PC-9 (cell line): ENCODE data around the gene AGTPBP1. TPM values are rescaled to one million over a fixed set of nuclear protein-coding genes. Genes with fewer than 3 reads are reported as not detected.
"Not testable (repeated sequence)": the region's sequence is repeated elsewhere in the genome, so short reads cannot be mapped to it uniquely, and the experiment has no call there.

ENCODE experiments used
- BruUV-seq: library from RNA; stranded (reverse); fragments of 400-500 nt; replicated peaks from 2 replicates; lab custom pipeline; 2021; lab: Mats Ljungman, UMichigan
- CTCF ChIA-PET: fragments of 300-600 bp; sonication (Branson Sonifier 250); formaldehyde crosslinking; loops from one replicate; lab custom pipeline; 2022; ENCODE audit warnings: antibody characterized with exemption; lab: Charles Lee
- POLR2A ChIA-PET: fragments of 300-600 bp; sonication (Branson Sonifier 250); formaldehyde crosslinking; loops from one replicate; lab custom pipeline; 2022; ENCODE audit warnings: antibody characterized with exemption; ENCODE audit not compliant: unreplicated experiment; lab: Charles Lee
- DNase-seq, 2 experiments: peaks; one replicate each; pipeline versions ENCODE4 v3.0.0 to v3.0.0-alpha.2; 2015 to 2022; ENCODE audit warnings: mixed read lengths in 1 of 2
- H2AFZ ChIP-seq: fragments of 200-600 bp; sonication (generic); 2 replicates; pipeline ENCODE4 v1.8.1; 2017; ENCODE audit warnings: antibody characterized with exemption
- H3F3A ChIP-seq: fragments of 200-600 bp; sonication (generic); 2 replicates; pipeline ENCODE4 v1.8.1; 2017; ENCODE audit warnings: antibody characterized with exemption, mild to moderate bottlenecking, low read depth; ENCODE audit not compliant: insufficient read depth
- H3K27ac ChIP-seq: fragments of 200-600 bp; sonication (generic); 2 replicates; pipeline ENCODE4 v1.6.1; 2016; ENCODE audit warnings: mixed run types
- H3K27me3 ChIP-seq: fragments of 200-600 bp; sonication (generic); 2 replicates; pipeline ENCODE4 v1.6.1; 2016; ENCODE audit warnings: low read depth, mixed run types; ENCODE audit not compliant: insufficient read depth
- H3K36me3 ChIP-seq: fragments of 200-600 bp; sonication (generic); 2 replicates; pipeline ENCODE4 v1.6.1; 2016; ENCODE audit warnings: low read depth, mixed run types
- H3K4me1 ChIP-seq: fragments of 200-600 bp; sonication (generic); replicated peaks from 2 replicates; pipeline ENCODE4 v1.6.1; 2016; ENCODE audit warnings: mixed run types; ENCODE audit not compliant: insufficient read depth
- H3K4me2 ChIP-seq: fragments of 200-600 bp; sonication (generic); 2 replicates; pipeline ENCODE4 v1.6.1; 2017; ENCODE audit warnings: mixed run types
- H3K4me3 ChIP-seq: fragments of 200-600 bp; sonication (generic); 2 replicates; pipeline ENCODE4 v1.6.1; 2016; ENCODE audit warnings: mixed run types
- H3K79me2 ChIP-seq: fragments of 200-600 bp; sonication (generic); 2 replicates; pipeline ENCODE4 v1.6.1; 2017; ENCODE audit warnings: low read depth, mixed run types
- H3K9me2 ChIP-seq: fragments of 200-600 bp; sonication (generic); 2 replicates; pipeline ENCODE4 v1.8.1; 2017; ENCODE audit warnings: mild to moderate bottlenecking; ENCODE audit not compliant: insufficient read depth
- H3K9me3 ChIP-seq: fragments of 200-600 bp; sonication (generic); 2 replicates; pipeline ENCODE4 v1.8.1; 2016; ENCODE audit warnings: low read depth; ENCODE audit not compliant: insufficient read depth
- H4K20me1 ChIP-seq: fragments of 200-600 bp; sonication (generic); 2 replicates; pipeline ENCODE4 v1.8.1; 2017; ENCODE audit not compliant: insufficient read depth
- CTCF ChIP-seq: fragments of 200-600 bp; sonication (generic); conservative IDR thresholded peaks from 2 replicates; pipeline ENCODE4 v1.6.1; 2017; ENCODE audit warnings: mixed run types, antibody characterized with exemption, mild to moderate bottlenecking, moderate library complexity
- EZH2 ChIP-seq: fragments of 200-600 bp; sonication (generic); IDR thresholded peaks from 2 replicates; pipeline ENCODE4 v1.8.0; 2017; ENCODE audit warnings: antibody characterized with exemption, low read depth
- intact Hi-C: fragments of 100-400 bp; cut with micrococcal nuclease; formaldehyde crosslinking; loops from one replicate; pipeline ENCODE4 v1.10.0; 2022; ENCODE audit not compliant: unreplicated experiment
- total RNA-seq: library from RNA; stranded (reverse); gene quantifications from 2 replicates; pipeline ENCODE4 v1.2.3, GENCODE V29; 2021

Gene AGTPBP1
- total RNA-seq, 1 experiment from 2014 or later, result 19.8 TPM

- H3K9me2 ChIP-seq, H3K4me2 ChIP-seq, POLR2A ChIA-PET, H3K4me1 ChIP-seq, intact Hi-C loops, H3K4me3 ChIP-seq, DNase-seq, H3F3A ChIP-seq, H3K36me3 ChIP-seq, H3K79me2 ChIP-seq, BruUV-seq, H4K20me1 ChIP-seq, H3K27me3 ChIP-seq, CTCF ChIA-PET, H3K27ac ChIP-seq, H2AFZ ChIP-seq, H3K9me3 ChIP-seq: not testable (repeated sequence)
Observed at GRCh38 chr9:85757716-85758115, 16.0 kb upstream of the AGTPBP1 start.

GRCh38 chr9:85756216-85756615 is 14.5 kb upstream of the AGTPBP1 start:
- intact Hi-C loops, result not testable (repeated sequence)

GRCh38 chr9:85746309-85746708 is 4.6 kb upstream of the AGTPBP1 start:
- H3K79me2 ChIP-seq, result no peaks in the 10 kb centered on the region
- BruUV-seq, result no TSS peak
- peaks cover 22% of the 10 kb centered on the region for H3K4me1 ChIP-seq
- H3K4me2 ChIP-seq, result no peak overlapping the region
- intact Hi-C loops, result no loop called here
- no peak overlapping the region for H3K27ac ChIP-seq
- CTCF ChIA-PET, result no interaction called here
- H3F3A ChIP-seq, result peaks cover 24% of the 10 kb centered on the region; the same call in 1 of the 2 replicates
- no peak for TF ChIP-seq CTCF
- no peak for TF ChIP-seq EZH2
- no peak for DNase-seq
- POLR2A ChIA-PET, result no interaction called here
- no peak overlapping the region for H2AFZ ChIP-seq
- H3K27me3 ChIP-seq, result peaks cover 50% of the 10 kb centered on the region
- H3K4me3 ChIP-seq, result no peak overlapping the region
- no peaks in the 10 kb centered on the region for H3K9me3 ChIP-seq
- no peaks in the 10 kb centered on the region for H4K20me1 ChIP-seq
- H3K9me2 ChIP-seq, result no peaks in the 10 kb centered on the region
- H3K36me3 ChIP-seq, result no peaks in the 10 kb centered on the region

More at GRCh38 chr9:85756216-85756615, 14.5 kb upstream of the AGTPBP1 start:
- CTCF ChIA-PET, H3F3A ChIP-seq, H3K9me2 ChIP-seq, H4K20me1 ChIP-seq, BruUV-seq, H3K4me1 ChIP-seq, H3K4me3 ChIP-seq, H3K27ac ChIP-seq, H3K79me2 ChIP-seq, DNase-seq, H3K4me2 ChIP-seq, H3K36me3 ChIP-seq, H3K9me3 ChIP-seq, H2AFZ ChIP-seq: not testable (repeated sequence)
- H3K27me3 ChIP-seq, result peaks cover 20% of the 10 kb centered on the region; the same call in 1 of the 2 replicates
- POLR2A ChIA-PET, result interaction anchor here (0.6 kb wide), 1 partner anchor 33 kb away, joined by 3 read pairs; no protein-coding TSS in a partner anchor

- Histone ChIP-seq H3F3A (peaks cover 24% of the 10 kb centered on the region; the same call in 1 of the 2 replicates), H3K36me3 (no peaks in the 10 kb centered on the region), H3K27me3 (peaks cover 49% of the 10 kb centered on the region), H3K4me2 (no peak overlapping the region), H3K4me3 (no peak overlapping the region), H2AFZ (no peak overlapping the region), H4K20me1 (no peaks in the 10 kb centered on the region), H3K4me1 (peaks cover 30% of the 10 kb centered on the region), H3K9me3 (no peaks in the 10 kb centered on the region), H3K79me2 (peaks cover 4% of the 10 kb centered on the region; the same call in 1 of the 2 replicates), H3K9me2 (no peaks in the 10 kb centered on the region), H3K27ac (no peak overlapping the region)
- intact Hi-C loops, result no loop called here
- DNase-seq, result no peak
- ChIA-PET CTCF (no interaction called here), POLR2A (interaction anchor here (0.6 kb wide), 1 partner anchor 1208 kb away, joined by 7 read pairs; no protein-coding TSS in a partner anchor)
- no TSS peak for BruUV-seq
- TF ChIP-seq CTCF (no peak), EZH2 (no peak)
Observed at GRCh38 chr9:85745203-85745602, 3.4 kb upstream of the AGTPBP1 start.
